ENCODE results near the gene TAS2R4.
"Not testable (repeated sequence)": the region's sequence is repeated elsewhere in the genome, so short reads cannot be mapped to it uniquely, and the experiment has no call there.

DNA sequence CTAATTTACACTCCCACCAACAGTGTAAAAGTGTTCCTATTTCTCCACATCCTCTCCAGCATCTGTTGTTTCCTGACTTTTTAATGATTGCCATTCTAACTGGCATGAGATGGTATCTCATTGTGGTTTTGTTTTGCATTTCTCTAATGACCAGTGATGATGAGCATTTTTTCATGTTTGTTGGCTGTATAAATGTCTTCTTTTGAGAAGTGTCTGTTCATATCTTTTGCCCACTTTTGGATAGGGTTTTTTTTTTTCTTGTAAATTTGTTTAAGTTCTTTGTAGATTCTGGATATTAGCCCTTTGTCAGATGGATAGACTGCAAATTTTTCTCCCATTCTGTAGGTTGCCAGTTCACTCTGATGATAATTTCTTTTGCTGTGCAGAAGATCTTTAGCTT lies 46.0 kb downstream of the TAS2R4 start:
- TF ChIP-seq, protein P1, sequence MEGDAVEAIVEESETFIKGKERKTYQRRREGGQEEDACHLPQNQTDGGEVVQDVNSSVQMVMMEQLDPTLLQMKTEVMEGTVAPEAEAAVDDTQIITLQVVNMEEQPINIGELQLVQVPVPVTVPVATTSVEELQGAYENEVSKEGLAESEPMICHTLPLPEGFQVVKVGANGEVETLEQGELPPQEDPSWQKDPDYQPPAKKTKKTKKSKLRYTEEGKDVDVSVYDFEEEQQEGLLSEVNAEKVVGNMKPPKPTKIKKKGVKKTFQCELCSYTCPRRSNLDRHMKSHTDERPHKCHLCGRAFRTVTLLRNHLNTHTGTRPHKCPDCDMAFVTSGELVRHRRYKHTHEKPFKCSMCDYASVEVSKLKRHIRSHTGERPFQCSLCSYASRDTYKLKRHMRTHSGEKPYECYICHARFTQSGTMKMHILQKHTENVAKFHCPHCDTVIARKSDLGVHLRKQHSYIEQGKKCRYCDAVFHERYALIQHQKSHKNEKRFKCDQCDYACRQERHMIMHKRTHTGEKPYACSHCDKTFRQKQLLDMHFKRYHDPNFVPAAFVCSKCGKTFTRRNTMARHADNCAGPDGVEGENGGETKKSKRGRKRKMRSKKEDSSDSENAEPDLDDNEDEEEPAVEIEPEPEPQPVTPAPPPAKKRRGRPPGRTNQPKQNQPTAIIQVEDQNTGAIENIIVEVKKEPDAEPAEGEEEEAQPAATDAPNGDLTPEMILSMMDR (optimal IDR thresholded peaks at IDR 0.05 in 1 of 3, IDR thresholded peaks at IDR 0.05 in 1 of 3, conservative IDR thresholded peaks at IDR 0.05 in 1 of 3; ENCODE audit: extremely low read depth in 1 of 3, insufficient read depth in 2 of 3, low read length in 3 of 3) = not testable (repeated sequence)
- not testable (repeated sequence) for TF ChIP-seq EZH2 (IDR thresholded peaks at IDR 0.05; ENCODE audit: low read length)

Data from keratinocyte (primary cell).